ENCODE results near the gene SYNGR4.

GRCh38 chr19:48391100-48392005, 27.2 kb downstream of the SYNGR4 start, which contains the start of gene KDELR1:
- TF ChIP-seq, protein P1, sequence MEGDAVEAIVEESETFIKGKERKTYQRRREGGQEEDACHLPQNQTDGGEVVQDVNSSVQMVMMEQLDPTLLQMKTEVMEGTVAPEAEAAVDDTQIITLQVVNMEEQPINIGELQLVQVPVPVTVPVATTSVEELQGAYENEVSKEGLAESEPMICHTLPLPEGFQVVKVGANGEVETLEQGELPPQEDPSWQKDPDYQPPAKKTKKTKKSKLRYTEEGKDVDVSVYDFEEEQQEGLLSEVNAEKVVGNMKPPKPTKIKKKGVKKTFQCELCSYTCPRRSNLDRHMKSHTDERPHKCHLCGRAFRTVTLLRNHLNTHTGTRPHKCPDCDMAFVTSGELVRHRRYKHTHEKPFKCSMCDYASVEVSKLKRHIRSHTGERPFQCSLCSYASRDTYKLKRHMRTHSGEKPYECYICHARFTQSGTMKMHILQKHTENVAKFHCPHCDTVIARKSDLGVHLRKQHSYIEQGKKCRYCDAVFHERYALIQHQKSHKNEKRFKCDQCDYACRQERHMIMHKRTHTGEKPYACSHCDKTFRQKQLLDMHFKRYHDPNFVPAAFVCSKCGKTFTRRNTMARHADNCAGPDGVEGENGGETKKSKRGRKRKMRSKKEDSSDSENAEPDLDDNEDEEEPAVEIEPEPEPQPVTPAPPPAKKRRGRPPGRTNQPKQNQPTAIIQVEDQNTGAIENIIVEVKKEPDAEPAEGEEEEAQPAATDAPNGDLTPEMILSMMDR (IDR thresholded peaks at IDR 0.05): peak; percentile 88 to 96 (median 94)
- TF ChIP-seq EP300 (IDR thresholded peaks at IDR 0.05): peak in 1 of 2 donors; percentile 81
